PC-9 (cell line): ENCODE data around the gene ARHGAP10. TPM values are rescaled to one million over a fixed set of nuclear protein-coding genes. Genes with fewer than 3 reads are reported as not detected.

Experiments used
- BruUV-seq: library from RNA; stranded (reverse); fragments of 400-500 nt; replicated peaks from 2 replicates; lab custom pipeline; 2021; lab: Mats Ljungman, UMichigan
- CTCF ChIA-PET: fragments of 300-600 bp; sonication (Branson Sonifier 250); formaldehyde crosslinking; loops from one replicate; lab custom pipeline; 2022; ENCODE audit warnings: antibody characterized with exemption; lab: Charles Lee
- POLR2A ChIA-PET: fragments of 300-600 bp; sonication (Branson Sonifier 250); formaldehyde crosslinking; loops from one replicate; lab custom pipeline; 2022; ENCODE audit warnings: antibody characterized with exemption; ENCODE audit not compliant: unreplicated experiment; lab: Charles Lee
- DNase-seq, 2 experiments: peaks; one replicate each; pipeline versions ENCODE4 v3.0.0 to v3.0.0-alpha.2; 2015 to 2022; ENCODE audit warnings: mixed read lengths in 1 of 2
- H2AFZ ChIP-seq: fragments of 200-600 bp; sonication (generic); 2 replicates; pipeline ENCODE4 v1.8.1; 2017; ENCODE audit warnings: antibody characterized with exemption
- H3F3A ChIP-seq: fragments of 200-600 bp; sonication (generic); 2 replicates; pipeline ENCODE4 v1.8.1; 2017; ENCODE audit warnings: antibody characterized with exemption, mild to moderate bottlenecking, low read depth; ENCODE audit not compliant: insufficient read depth
- H3K27ac ChIP-seq: fragments of 200-600 bp; sonication (generic); 2 replicates; pipeline ENCODE4 v1.6.1; 2016; ENCODE audit warnings: mixed run types
- H3K27me3 ChIP-seq: fragments of 200-600 bp; sonication (generic); 2 replicates; pipeline ENCODE4 v1.6.1; 2016; ENCODE audit warnings: low read depth, mixed run types; ENCODE audit not compliant: insufficient read depth
- H3K36me3 ChIP-seq: fragments of 200-600 bp; sonication (generic); 2 replicates; pipeline ENCODE4 v1.6.1; 2016; ENCODE audit warnings: low read depth, mixed run types
- H3K4me1 ChIP-seq: fragments of 200-600 bp; sonication (generic); replicated peaks from 2 replicates; pipeline ENCODE4 v1.6.1; 2016; ENCODE audit warnings: mixed run types; ENCODE audit not compliant: insufficient read depth
- H3K4me2 ChIP-seq: fragments of 200-600 bp; sonication (generic); 2 replicates; pipeline ENCODE4 v1.6.1; 2017; ENCODE audit warnings: mixed run types
- H3K4me3 ChIP-seq: fragments of 200-600 bp; sonication (generic); 2 replicates; pipeline ENCODE4 v1.6.1; 2016; ENCODE audit warnings: mixed run types
- H3K79me2 ChIP-seq: fragments of 200-600 bp; sonication (generic); 2 replicates; pipeline ENCODE4 v1.6.1; 2017; ENCODE audit warnings: low read depth, mixed run types
- H3K9me2 ChIP-seq: fragments of 200-600 bp; sonication (generic); 2 replicates; pipeline ENCODE4 v1.8.1; 2017; ENCODE audit warnings: mild to moderate bottlenecking; ENCODE audit not compliant: insufficient read depth
- H3K9me3 ChIP-seq: fragments of 200-600 bp; sonication (generic); 2 replicates; pipeline ENCODE4 v1.8.1; 2016; ENCODE audit warnings: low read depth; ENCODE audit not compliant: insufficient read depth
- H4K20me1 ChIP-seq: fragments of 200-600 bp; sonication (generic); 2 replicates; pipeline ENCODE4 v1.8.1; 2017; ENCODE audit not compliant: insufficient read depth
- CTCF ChIP-seq: fragments of 200-600 bp; sonication (generic); conservative IDR thresholded peaks from 2 replicates; pipeline ENCODE4 v1.6.1; 2017; ENCODE audit warnings: mixed run types, antibody characterized with exemption, mild to moderate bottlenecking, moderate library complexity
- EZH2 ChIP-seq: fragments of 200-600 bp; sonication (generic); IDR thresholded peaks from 2 replicates; pipeline ENCODE4 v1.8.0; 2017; ENCODE audit warnings: antibody characterized with exemption, low read depth
- intact Hi-C: fragments of 100-400 bp; cut with micrococcal nuclease; formaldehyde crosslinking; loops from one replicate; pipeline ENCODE4 v1.10.0; 2022; ENCODE audit not compliant: unreplicated experiment
- total RNA-seq: library from RNA; stranded (reverse); gene quantifications from 2 replicates; pipeline ENCODE4 v1.2.3, GENCODE V29; 2021

ARHGAP10 gene
- total RNA-seq, 1 experiment from 2014 or later: 27.5 TPM

GRCh38 chr4:147739239-147739823 is 7.4 kb downstream of the ARHGAP10 start:
- no peaks in the 10 kb centered on the region for H3K27me3 ChIP-seq
- BruUV-seq: no TSS peak
- no peaks in the 10 kb centered on the region for H3K9me3 ChIP-seq
- intact Hi-C loops: no loop called here
- H3K79me2 ChIP-seq: peaks cover 94% of the 10 kb centered on the region
- CTCF ChIA-PET: no interaction called here
- DNase-seq: no peak
- H3F3A ChIP-seq: peaks cover under 1% of the 10 kb centered on the region; the same call in 1 of the 2 replicates
- TF ChIP-seq CTCF: no peak
- no peak for TF ChIP-seq EZH2
- no peaks in the 10 kb centered on the region for H4K20me1 ChIP-seq
- POLR2A ChIA-PET: no interaction called here
- peaks cover 42% of the 10 kb centered on the region for H3K4me1 ChIP-seq
- no peaks in the 10 kb centered on the region for H3K9me2 ChIP-seq
- no peak overlapping the region for H2AFZ ChIP-seq
- no peak overlapping the region for H3K4me3 ChIP-seq
- no peak overlapping the region for H3K27ac ChIP-seq
- no peak overlapping the region for H3K4me2 ChIP-seq
- no peaks in the 10 kb centered on the region for H3K36me3 ChIP-seq

GRCh38 chr4:147740176-147740575 is 8.3 kb downstream of the ARHGAP10 start:
- POLR2A ChIA-PET: no interaction called here
- DNase-seq: no peak
- intact Hi-C loops: loop anchor here (2.0 kb wide), 1 partner anchor 43 kb away; no protein-coding TSS in a partner anchor

More at GRCh38 chr4:147740176-147740575, 8.3 kb downstream of the ARHGAP10 start:
- no peaks in the 10 kb centered on the region for H4K20me1 ChIP-seq
- H3K4me3 ChIP-seq: no peak overlapping the region
- H3K36me3 ChIP-seq: no peaks in the 10 kb centered on the region
- H3K9me3 ChIP-seq: no peaks in the 10 kb centered on the region
- no peak overlapping the region for H2AFZ ChIP-seq
- no peaks in the 10 kb centered on the region for H3K9me2 ChIP-seq
- H3K79me2 ChIP-seq: peaks cover 92% of the 10 kb centered on the region
- H3K4me1 ChIP-seq: peaks cover 34% of the 10 kb centered on the region
- H3K4me2 ChIP-seq: no peak overlapping the region
- no peaks in the 10 kb centered on the region; the same call in 1 of the 2 replicates for H3F3A ChIP-seq
- BruUV-seq: no TSS peak
- no peaks in the 10 kb centered on the region for H3K27me3 ChIP-seq
- H3K27ac ChIP-seq: no peak overlapping the region
- CTCF ChIA-PET: interaction anchor here (0.6 kb wide), 1 partner anchor 150 kb away, joined by 3 read pairs; no protein-coding TSS in a partner anchor
- TF ChIP-seq EZH2: no peak
- no peak for TF ChIP-seq CTCF
